HG03432 (cell line): ENCODE results near the gene CUX1.

ENCODE experiments used
- ATAC-seq: cut with Tn5 transposase; IDR thresholded peaks from one replicate; pipeline ENCODE4 v1.9.1; 2021; ENCODE audit warnings: mild to moderate bottlenecking, moderate library complexity; ENCODE audit not compliant: unreplicated experiment

Gene CUX1

DNA sequence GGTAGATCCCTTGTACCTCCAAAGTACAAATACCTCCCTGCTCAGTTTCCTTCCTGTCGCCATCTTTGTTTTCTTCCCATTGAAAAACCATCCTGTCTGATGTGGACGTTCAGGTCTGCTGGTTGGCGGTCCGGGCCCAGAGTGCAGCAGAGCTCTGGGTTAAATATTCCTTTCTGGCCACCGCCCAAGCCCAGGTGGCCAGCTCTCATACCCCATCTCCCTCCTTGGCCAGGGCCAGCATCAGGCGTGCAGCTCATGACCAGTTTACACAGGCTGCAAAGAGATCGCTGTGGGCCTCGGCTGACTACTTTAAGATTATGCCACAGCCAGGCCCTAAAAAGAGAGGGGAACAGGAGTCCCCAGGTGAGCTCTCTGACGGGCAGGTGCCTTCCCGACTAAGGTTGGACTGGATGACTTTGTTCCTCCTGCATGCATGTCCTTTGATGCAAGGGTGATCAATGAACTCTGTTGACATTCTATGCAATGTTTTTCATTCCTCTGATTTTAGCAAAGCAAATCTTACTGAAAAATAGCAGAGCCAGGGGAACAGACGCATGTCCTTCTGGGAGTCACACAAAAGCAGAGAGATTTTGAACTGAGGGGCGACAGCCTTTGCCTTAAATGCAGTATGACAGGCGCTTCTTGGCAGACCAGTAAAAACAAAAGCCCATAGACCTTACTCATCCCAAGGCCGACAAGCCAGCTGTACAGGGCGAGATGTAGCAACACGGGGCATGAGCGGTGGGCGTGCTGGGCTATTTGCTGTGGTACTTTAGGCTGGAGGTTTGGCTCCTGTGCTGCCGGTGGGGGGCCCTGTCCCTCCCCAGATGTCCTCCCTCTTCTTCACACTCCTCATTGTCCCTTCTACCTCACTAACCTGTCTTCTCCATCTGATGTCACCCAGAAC is 435.9 kb downstream of the CUX1 start:
- ATAC-seq, result no peak

DNA sequence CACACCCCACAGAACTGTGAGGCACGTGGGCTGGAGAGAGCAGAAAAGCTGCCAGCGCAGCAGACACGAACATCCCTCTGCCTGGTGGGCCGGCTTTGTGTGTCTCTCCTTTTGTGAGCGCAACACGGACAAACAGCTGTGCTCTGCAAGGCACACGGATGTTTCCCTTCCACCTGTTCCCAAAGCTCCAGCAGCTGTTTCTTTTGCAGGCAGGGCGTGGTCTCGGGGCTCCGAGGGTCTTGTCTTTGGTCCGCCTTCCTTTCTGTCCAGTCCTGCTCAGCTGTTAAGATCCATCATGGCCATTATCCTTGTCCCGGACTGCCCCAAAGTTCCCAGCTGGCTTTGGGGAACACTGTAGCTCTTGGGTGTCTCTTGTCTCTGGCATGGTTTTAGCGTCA is 436.5 kb downstream of the CUX1 start:
- no peak for ATAC-seq

DNA sequence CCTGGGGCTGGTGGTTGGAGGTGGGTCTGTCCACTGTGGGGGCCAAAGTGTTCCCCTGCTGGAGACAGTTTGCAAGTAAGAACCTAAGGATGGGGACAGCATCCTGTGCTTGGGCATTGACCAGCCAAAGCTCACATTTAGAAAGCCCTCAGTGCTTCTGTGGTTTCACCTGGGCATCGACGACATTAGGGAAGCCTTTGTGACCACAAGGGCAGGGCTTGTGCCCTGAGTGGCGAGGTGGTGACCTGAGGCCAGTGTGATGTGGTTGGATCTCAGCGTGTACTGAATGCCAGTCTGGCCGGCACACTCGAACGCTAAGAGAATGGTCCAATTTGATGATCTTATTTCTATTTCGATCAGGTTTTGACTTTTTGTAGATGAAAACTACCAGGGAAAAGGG is 437.1 kb downstream of the CUX1 start:
- ATAC-seq, result no peak

DNA sequence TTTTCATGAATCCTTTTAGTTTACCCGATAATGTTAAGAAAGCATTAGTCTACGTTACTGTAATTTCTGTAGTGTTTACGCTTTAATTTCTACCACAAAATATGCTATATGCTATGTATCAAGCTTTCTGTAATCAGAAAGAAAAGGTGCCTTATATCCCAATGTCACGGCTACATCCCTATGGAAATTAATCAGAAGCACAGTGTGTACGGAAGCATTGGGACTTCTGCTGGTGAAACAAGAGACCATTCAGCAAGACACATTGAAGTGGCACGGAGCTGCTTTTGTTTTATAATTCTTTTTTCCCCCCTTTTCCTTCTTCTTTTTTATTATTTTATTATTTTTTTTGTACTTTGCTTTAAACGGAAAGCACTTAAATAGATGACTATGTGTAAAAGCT is 438.1 kb downstream of the CUX1 start:
- ATAC-seq, result no peak

DNA sequence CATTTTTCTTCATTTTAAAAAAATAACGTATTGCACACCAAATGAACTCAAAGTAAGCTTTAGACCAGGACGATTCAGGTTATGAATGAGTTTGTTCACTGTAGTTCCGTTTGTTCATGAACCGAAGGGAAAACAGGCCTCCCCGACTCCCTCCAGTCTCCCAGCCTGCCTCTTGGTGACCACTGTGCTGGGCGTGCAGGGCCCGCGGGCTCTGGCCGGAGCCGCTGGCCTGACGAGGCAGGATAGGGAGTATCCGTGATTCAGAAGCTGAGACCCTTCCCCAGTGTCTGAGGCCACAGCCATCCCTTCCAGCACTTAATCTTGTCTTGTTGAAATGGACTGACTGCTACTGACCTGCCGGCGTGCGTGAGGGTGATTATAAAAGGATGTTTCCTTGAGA is 438.5 kb downstream of the CUX1 start:
- ATAC-seq, result no peak

DNA sequence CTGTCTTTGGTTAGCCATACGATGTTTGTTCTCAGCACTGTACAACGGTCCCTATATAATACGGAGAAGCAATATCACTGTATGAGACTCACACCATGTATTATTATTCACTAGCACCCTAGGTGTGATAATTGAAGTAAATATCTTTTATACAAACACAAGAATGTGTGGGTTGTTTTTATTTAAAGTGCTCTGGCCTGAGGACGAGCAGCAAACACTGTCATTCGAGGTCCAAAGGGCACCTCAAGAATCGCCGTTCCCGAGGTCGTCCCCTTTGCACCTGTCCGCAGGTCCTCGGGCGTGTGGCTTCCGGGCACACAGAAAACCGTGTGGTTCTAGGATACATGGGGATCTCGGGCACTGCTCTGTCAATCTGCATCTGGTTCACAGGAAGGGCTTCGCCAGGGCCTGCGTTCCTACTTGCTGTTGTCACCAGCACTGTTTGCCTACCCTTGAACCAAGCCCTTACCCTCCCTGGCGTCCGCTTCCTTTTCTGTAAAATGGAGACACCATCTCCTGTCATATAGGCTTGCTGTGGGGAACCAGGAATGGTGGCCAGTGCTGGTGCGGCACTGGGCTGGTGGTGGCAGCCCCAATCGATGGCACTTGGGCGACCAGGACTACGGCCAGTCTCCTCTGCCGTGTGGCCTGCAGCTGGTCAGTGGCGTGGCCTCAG is 440.8 kb downstream of the CUX1 start:
- ATAC-seq, result no peak

DNA sequence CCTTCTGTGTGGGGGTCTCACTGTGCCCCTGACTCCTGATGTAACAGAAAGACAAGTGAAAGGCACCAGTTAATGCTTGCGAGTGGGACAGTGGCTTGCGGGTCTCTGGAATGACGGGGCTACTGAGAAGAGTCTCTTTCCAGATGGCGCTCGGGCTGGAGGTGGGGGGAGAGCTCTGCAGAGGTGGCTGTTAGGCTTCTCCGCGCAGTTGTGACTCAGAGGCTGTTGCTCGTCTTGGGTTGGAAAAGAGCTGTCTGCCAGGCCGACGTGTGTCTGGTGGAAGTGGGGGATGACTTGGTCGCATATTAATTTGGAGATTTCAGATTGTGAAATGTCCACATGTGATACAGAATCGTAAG is 441.3 kb downstream of the CUX1 start:
- no peak for ATAC-seq

DNA sequence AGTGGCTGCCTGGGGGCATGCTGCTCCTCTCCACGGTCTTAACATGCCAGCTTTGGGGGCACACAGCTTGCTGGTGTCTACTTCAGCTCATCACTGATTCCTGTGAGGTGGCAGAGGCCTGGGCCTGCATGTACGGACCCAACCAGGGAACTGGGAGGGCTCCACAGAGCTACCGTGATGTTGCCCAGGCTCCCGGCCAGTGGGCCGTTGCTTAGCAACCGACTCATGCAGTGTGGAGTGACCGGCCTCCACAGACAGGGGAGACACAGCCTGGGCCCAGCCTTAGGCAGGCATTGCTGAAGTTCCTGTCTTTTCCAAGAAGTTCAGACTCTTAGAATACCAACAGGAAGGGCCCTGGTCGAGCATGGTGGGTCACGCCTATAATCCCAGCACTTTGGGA is 443.4 kb downstream of the CUX1 start:
- no peak for ATAC-seq

DNA sequence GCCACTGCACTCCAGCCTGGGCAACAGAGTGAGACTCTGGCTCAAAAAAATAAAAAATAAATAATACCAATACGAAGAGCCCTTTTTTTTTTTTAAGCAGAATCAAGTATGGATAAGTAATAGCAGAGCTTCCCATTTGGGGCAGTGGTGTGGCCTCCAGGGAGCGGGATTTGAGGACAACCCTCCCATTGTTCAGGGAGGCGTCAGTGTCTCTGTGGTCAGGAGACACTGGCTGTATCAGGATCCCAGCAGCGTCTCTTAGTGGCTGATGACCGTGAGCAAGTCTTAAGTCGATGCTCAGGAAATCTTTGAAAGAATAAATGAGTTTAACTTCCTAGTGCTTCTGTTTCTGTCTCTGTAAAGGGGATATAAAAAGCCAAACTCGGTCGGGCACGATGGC is 444.0 kb downstream of the CUX1 start:
- ATAC-seq, result no peak

DNA sequence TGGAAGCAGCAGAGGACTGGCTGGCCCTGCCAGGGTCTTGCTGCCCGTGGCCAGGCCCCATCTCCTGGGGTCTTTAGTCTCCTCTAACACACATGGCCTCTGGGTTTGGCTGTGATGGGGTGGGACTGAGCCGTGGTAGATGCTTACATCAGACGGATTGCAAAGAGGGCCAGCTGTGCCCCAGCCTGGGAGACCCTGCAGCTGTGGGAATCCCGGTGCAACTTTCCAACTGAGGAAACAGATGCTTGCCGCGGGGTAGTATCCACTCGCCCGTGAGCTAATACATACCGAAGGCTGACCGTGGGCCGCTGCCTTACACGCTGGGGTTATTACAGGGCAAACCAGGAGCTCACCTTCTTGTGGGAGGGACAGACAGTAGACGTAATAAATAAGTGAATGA is 445.1 kb downstream of the CUX1 start:
- no peak for ATAC-seq

DNA sequence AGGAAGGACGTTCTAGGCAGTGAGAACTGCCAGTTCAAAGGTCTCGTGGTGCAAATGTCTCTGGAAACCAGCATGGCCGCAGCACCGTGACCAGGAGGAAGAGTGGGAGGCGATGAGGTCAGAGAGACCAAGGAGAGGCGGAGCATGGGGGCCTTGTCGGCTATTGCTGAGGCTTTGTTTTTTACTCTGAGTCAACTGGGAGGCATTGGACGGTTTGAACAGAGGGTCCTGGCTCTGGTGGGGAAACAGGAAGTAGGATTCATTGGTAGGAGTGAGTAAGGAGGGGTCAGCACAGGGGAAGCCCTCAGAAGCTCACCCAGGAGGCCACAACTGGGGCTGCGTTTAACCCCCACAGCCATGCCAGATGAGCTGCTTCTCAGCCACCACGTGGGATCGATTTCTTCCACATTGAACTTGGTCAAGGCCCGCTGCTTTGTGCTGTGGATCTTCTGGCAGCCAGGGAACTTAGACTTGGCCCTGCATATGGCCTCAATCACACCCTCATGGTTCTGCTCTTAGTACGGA is 447.0 kb downstream of the CUX1 start:
- ATAC-seq, result no peak

DNA sequence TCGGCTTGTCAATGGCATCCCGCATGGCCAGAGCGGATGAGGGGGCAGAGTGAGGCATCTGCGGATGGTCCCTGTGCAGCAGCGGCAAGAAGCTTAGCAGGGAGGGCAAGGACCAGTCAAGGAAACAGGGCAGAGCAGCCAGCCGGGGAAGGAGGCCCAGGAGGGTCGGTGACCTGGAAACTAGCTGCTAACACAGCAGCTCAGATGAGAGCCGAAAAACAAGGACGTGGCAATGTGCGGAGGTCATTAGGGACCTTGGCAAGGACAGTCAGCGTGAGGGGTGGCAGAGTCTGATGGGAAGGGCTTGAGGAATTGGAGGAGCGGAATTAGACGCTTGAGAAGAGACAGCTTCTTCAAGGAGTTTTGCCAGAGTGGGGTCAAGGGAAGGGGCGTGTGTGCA is 449.1 kb downstream of the CUX1 start:
- no peak for ATAC-seq

DNA sequence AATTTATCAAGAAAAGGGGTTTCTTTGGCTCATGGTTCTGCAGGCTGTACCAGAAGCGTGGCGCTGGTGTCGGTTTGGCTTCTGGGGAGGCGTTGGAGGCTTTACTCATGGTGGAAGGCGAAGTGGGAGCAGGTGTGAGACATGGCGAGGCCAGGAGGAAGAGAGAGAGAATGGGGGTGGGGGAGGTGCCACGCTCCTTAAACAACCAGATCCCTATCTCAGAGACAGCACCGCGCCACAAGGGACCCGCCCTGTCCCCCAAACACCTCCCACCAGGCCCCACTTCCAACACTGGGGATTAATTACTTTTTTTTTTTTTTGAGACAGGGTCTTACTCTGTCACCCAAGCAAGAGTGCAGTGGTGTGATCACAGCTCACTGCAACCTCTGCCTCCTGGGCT is 451.2 kb downstream of the CUX1 start:
- no peak for ATAC-seq

DNA sequence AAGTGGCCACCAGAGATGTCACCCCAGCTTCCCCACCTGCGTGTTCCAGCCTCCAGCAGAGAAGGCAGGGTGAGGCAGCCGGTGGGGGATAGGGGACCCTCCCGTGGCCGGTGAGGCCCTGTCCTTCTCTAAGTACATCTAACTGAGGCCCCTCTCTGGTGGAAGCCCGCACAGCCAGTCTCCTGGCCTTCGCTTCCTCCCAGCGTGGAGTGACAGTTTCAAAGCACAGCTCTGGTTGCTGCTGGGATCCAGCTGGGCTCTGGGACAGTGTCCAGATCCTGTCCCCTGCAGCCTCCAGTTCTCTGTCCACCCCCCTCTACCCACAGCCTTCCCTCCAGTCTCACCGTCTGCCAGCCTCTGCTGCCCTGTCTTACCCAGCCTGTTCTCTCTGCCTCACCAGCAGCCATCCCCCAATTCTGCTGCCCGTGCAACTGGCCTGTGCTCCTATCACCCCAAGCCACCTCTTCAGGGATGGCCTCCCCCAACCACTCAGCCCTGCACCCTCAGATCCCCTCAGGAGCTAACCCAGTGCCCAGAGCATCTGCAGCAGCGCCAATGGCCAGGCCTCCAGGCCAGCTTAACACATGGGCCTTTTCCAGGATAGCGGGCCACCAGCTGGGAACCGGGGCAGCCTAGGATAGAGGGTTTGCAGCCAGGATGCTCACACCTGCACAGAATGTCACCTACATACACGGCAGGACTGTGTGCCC is 452.9 kb downstream of the CUX1 start:
- ATAC-seq, result no peak

DNA sequence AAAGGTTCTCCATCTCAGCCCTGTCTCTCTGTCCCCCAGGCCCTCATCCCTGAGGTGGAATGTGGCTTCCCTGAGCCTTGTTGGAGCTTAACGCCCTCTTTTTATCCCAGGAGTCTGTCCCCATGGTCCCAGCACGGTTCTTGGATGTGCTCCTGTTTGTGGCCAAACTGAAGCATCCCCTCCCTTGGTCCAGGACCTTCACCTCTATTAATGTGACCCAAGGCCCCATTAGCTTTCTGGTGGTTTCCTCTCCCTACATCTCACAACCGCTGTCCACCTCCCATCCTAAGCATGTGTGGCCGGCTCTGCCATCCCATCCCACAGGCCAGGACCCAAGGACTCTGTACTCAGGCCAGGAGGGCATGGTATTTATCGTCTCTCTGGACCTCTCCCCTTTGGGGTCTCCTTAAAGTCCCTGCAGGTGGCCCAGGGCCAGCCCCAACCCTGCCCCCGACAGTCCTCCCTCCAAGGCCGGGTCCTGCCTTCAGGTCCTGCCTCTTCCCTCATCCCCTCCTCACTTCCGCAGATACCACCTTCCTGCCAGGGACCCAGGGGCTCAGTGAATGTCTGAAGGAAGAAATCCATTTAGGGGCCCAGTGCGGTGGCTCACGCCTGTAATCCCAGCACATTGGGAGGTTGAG is 453.9 kb downstream of the CUX1 start:
- no peak for ATAC-seq

DNA sequence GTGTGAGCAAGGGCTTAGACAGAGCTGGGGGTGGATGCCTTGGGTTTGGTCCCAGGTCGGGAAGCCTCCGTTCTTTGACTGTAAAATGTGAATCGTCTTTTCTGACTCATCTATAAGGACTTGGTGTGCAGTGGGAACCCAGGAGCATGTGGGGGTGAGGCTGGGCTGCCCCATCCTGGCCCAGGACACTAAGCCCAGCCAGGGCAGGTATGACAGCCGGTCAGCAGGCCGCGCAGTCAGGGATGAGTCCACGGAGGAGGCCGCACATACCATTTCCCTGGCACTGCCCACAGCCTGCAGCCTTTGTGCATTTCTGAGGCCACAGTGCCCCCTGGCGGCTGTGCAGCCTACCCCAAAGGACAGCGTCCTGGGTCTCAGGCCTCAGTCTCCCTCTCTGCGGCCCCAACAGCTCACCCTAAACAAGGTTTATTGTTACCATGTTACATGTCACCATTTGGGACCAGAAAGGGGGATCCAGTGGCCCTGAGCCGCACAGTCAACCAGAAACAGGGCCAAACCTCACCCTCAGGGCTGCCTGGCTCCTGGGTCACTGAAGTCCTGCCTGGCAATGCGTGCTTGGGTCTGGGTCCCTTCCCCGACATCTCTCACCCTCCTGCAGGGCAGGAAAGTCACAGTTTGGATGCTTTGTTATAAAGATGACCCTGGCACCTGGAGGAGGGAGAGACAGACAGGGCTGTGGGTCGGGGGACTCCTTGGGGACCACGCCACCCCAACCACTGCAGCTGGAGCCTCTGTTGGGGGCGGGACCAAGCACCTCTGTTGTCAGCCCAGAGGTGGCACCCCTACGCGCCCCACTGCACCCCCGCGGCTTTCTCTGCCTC is 454.9 kb downstream of the CUX1 start:
- ATAC-seq, result no peak

DNA sequence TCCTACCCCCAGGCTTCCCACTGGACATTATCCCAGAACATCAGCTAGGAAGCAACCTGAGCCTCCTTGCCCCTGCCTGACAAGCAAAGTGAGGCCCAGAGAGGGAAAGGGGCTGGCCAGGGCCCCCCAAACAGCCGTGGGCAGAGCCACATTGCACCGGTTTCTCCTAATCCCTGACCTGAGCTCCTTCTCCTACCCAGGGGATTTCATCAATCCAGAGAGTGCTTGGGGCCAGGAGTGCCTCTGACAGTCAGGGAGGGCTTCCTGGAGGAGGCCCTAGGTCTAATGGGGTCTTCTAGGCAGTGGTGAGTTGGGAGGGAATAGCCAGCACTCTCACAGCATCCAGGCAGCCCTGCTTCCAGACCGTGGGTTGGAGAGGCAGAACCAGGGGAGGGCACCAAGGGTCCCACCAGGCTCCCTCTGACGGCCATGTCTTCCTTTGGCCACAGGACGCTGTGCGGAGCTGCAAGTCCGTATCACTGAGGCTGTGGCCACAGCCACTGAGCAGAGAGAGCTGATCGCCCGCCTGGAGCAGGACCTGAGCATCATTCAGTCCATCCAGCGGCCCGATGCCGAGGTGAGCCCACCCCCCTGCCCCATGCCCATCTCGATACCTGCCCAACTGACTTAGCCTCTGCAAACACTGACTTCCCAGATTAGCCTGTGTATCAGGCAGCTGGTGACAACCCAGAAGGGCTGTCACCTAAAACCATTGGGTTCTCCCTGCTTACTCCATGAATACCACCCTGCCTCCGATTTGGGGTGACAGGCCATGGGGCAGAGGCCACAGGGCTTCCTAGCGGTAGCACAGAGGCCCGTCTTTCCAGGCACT is 455.7 kb downstream of the CUX1 start:
- ATAC-seq, result no peak

DNA sequence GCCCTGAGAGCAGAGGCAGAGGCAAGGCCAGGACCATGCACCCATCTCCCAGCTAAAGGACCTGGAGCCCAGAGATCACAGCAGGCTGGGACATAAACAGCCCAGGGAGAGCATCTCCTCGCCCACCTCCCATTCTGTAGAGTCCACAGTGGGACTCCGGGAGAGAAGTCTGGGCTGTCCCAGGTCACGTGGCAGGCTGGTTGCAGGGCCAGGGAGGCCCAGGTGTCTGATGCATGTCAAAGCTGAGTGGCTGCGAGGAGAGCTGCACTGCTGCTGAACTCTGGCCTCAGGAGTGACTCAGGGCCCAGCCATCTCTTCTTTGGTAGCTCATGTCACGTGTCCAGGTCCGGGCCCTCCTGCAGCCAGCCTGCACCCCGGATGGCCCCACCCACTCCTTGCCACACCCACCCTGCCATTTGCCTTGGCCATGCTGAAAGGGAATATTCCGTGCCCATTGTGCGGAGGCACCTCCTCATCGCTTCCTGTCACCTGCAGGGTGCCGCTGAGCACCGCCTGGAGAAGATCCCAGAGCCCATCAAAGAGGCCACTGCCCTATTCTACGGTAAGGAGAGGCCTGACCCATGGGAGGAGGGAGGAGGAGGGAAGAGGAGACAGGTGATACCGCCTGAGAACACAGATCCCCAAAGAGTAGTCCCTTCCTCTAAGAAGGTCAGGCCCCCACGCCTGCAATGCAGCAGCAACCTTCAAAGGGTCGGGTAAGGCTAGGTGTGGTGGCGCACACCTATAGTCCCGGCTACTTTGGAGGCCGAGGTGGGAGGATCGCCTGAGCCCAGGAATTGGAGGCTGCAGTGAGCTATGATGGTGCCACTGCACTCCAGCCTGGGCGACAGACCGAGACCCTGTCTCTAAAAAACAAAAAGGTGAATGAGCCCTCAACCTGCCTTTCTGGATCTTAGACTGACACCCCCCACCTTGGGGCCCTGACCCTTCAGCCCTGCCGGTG is 456.6 kb downstream of the CUX1 start:
- no peak for ATAC-seq
